ENCODE measurements around the gene FRY.

The FRY gene

DNA sequence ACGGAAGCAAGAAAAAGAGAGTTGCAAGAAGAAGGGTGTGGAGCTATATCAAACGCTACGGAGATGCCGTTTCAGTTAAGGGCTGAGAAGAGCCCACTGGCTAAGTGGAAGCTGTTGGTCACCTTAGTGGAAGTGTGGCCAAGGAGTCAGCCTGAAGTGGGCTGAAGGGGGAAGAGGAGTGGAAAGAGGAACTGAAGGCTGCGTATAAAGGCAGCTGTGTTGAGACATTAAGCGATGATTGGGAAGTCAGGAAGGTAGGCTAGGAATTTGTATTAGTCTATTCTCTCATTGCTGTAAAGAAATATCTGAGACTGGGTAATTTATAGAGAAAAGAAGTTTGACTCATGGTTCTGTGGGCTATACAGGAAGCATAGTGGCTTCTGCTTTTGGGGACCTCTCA, 14.1 kb upstream of the FRY start:
- no peak for DNase-seq

DNA sequence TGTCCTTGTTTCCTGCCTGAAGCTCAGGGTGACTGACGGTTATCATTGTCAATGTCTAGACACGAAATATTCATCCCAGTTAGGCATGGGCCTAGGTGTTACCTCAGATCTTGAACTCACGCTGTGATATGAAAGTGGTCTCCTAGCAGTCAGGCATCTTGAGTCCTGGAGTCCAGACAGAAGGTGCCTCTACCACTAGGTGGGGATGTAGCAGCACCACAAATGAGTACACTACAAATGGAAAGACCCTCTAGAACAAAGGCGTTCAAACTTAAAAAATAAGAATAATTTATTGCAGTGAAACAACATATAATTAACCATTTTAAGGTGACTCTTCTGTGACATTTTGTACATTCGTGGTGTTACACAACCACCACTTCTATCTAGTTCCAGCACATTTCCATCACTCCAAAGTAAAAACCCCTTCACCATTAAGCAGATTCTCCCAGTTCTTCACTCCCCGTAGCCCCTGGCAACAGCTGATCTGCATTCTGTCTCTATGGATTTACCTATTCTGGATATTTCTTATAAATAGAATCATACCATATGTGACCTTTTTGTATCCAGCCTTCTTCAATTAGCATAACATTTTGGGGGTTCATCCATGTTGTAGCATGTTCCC, 11.9 kb upstream of the FRY start:
- peak; percentile 42 for DNase-seq

DNA sequence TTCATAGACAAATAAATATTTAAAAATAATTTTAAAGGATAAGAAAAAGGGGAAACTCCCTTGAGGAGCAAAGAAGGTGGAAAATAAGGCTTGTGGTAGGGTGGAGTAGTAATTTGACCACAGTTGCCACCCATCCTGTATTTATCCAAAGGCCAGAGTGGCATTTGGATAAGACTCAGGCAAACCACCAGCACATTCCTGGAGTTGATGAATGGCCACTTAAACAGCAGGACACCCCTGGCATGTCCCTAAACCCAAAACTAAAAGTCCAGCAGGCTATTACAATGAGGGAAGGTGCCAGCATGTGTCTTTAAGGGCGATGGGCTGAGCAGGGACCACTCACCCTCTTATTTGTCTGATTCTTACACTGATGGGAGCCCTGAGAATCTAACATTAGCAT, 9.8 kb upstream of the FRY start:
- DNase-seq = no peak

DNA sequence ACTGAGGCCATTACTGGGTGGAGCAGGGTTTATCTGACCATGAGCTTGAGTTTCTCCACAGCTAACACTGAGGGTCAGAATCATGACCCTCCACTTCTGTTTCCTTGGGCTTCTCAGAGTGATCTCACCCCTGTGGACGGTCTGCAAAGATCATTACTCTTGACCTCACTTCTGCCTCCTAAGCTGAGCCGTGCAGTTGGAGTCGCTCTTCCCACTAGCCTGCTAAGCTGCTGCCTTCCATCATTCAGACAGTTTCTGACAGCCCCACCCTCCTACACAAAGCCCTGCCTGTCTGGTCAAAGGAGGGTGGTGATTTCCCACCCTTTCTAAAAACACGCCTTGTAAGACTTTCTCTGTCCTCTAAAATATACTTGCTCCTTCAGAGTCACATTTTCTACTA, 9.3 kb upstream of the FRY start:
- DNase-seq = no peak

DNA sequence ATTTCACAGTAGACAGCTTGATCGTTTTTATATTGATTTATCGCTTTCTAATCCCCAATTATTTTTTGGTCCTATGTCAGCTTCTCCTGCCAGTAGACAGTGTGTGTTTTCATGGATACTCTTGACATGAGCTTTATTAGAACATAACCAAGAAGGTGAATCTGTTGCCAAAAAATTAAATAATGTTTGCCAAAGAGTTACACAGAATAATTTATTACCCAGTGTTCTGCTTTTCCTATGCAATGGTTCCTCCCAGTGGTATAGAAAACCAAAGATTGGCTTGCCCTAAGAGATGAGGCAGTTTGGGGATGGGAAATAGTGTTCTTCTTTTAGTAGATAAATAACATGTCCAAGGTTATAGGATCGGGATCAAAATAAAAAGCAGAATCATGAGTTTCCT, 8.5 kb upstream of the FRY start:
- no peak for DNase-seq

DNA sequence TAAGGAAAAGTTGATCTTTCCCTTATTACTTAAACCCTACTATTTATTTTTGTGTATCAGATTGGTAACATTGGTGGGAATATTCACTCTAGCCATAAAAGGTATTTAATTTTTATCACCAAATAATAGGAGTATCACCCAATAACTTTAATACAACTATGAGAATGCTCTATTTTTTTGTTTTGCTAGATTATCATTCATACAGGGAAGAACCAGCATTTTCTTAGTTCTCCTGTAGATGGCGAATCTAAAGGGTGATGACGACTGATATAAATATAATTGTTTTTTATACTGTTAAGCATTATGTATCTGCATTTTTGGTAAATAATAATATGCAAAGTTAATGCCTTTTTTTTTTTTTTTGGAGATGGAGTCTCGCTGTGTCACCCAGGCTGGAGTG, 7.9 kb upstream of the FRY start:
- DNase-seq = no peak

DNA sequence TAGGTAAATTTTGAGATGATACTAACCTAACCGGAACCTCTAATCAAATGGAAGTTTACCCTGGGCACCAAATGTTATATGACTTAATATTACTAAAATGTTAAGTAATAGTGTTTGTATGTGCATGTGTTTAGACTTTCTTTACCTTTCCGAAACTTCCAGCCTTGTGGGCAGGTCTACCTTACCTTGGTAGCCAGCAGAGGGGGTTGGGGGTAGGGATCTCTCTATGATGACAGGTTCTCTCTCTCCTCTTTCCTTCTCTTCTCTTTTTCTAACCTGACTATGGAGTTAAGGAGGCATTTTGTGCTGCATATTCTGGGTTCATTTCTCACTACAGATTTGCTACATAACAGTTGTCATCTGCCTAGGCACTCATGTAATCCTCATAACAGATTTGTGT, 6.8 kb upstream of the FRY start:
- DNase-seq = no peak

DNA sequence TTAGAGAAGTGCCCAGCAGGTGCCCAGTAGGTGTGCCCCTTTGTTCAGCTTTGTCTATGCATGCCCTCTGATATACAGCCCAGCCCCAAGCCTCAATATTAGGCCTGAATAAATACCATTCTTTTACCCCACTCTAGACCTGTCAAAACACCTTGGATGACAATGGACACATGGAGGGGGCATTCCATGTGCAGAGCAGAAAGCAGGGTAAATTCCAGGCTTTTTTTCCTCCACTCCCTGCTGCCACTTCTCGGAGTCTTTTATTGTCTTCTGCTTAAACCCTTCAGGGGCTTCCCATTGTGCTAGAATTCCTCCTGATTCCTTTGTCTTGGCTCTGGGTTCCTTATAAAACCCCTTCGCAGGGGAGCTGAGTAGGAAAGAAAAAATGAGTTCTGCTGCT, 5.8 kb upstream of the FRY start:
- DNase-seq = no peak

DNA sequence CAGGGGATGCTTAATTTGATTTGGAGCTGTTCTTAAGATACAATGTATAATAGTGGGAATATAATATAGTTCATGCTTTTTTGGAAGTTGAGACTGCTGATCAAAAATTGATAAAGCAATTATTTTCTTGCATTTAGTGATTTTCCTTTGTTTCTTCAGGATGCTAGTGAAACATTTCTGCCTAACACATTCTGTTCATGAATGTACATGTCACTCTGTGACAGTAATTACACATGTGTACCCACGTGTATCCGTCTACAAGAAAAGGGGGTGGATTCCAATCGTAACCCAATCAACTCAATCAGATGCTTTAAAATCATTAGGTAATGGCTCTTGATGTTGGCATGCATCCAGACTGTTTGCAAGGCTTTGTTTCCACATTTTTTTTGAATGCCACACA, 5.0 kb upstream of the FRY start:
- DNase-seq = no peak

DNA sequence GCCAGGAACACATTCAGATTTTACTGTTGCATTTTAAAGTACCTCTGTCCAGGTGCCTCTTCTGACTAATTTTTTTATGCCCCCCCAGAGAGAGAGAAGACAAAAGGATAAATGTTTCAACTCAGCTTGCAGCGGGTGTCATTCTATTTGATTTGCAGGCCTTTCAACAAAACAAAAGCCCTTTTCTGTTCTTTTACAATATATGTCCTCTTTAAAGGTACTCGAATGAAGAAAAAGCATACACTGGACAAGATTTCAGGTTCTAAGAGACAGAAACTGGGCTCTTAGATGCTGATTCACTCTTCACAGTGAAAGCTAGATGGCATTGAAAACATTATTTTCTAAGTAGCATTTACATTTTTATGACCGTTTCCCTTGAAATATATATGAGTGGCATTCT, 2.9 kb upstream of the FRY start:
- DNase-seq = no peak

DNA sequence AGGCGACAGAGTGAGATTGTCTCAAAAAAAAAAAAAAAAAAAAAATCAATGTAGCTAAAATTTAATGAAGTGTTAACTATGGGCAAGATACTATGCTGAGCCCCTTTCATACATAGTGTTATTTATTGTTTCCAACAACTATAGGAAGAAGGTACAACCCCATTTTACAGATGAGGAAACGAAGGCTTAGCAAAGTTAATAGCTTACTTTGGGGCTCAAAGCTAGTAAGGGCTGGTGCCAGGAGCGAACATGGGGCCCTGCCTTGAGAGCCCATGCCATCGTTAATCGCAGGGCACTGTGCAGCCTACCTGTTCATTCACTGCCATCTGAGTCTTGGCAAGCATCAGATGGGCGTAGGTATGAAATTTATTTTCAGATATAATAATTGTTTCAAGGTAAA, 1.9 kb upstream of the FRY start:
- DNase-seq = no peak

DNA sequence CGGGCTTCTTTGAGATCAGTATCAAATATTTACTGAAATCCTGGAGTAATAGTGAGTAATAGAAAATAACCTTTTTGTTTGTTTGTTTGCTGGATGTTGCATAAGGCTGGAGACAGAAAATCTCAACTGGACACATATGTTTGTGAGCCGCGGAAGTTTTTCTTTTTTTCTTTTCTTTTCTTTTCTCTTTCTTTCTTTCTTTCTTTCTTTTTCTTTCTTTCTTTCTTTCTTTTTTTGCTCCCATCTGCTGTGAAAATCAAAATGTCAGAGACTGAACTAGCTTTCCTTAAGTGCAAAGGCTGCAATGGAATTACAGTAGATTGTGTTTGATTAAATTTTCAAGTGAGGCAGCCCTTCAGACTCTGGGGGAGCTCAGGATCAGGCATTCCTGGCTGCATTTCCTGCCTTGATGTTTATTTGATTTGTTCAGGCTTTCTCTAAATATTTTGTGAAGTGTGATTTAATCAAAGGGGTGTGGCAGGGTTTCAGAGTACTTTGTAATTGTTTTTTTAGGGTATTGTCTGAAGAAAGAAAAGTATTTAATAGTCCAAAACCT, 319 bp downstream of the FRY start:
- no peak for DNase-seq

DNA sequence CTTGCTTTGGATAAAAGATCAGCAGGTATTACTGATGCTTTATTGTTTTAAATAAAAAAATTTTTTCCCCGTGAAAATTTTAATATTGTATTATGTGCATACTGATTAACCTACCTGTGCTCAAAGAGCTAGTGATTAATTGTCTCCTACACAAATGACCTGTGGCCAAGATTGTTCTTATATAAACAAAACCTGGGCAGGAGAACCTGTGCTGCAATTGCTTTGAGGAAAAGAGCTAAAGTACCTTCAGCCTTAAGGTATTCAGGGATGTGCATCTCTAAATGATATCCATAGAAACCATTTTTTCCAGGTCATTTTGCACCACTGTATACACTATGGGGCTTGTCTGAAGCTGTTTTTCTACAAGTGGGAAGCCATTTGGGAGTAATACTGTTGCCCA, 1.2 kb downstream of the FRY start:
- no peak for DNase-seq

DNA sequence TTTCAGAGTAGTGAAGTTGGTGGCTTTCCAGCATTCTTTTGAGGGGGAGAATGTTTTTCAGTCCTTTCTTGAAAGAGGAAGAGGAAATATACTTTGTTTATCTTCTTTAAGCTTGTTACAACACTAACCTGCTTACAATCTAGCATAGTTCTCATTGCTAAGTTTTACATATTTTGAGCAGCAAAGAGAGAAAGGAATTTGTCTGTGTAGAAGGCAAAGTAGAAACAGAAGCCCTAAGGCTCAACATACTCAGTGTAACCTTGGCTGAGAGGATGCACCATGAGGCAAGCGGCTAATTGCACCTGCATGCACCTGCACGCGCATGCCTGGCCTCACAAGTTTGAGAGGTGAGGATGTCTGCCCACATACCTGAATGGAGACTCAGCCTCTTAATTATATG, 2.2 kb downstream of the FRY start:
- no peak for DNase-seq

DNA sequence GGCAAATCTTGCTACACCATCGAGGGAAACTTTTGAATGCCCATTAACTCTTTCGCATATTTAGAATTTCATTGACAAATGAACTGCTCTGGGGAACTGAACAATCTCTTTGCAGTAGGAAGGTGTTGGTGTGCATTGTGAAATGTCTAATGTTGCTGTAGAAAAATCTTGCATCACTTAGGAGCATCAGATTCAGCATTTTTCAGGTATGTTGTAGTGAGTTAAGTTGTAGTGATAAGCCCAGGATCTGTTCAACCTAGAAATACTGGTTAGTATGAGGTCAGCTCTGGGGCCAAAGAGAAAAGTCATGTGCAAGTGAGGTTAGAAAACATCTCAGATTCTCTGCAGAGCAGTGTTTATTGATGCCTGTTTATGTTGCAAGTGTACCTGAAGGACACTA, 4.1 kb downstream of the FRY start:
- no peak for DNase-seq

DNA sequence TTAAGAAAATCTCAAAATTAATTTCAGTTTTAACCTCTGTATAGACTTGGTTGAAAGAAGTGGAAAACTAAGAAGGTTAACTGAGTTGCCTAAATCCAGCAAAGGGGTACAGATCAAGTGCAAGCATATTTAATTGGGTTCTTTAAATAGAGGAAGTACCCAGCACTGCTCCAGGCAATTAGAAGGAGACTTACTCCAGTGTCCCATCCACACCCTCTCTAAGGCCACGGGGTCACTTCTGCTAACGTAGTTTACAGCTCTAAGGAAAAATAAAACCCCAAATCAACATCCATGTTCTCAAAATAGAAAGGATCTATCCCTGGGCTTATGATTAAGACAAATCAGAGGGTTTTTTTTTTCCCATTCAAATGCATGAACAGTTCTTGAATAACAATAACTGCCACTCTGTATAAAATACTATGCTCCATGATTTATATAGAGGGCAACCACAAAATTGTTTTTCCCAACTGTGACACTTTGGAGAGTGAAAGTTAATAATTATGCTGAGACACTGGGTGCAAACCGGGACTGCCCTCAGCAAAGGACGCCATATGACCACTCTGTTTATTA, 4.6 kb downstream of the FRY start:
- DNase-seq = no peak

DNA sequence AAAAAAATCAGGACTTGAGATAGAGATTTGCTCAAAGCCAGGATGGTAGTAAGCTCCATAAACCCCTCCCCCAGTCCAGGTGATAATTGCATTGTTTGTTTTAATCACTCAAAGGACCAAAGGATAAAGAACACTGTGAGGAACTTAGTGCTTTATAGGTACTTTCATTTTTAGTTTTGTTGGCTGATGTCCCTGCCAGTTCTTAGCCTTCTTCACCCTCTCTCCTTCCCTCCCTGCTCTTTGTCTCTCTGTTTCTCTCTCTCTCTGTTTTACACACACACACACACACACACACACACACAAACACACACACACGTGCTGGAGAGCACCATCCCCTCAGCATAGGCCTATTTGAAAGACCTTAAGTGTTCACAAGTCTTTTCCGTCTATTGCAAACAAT, 5.2 kb downstream of the FRY start:
- no peak for DNase-seq

DNA sequence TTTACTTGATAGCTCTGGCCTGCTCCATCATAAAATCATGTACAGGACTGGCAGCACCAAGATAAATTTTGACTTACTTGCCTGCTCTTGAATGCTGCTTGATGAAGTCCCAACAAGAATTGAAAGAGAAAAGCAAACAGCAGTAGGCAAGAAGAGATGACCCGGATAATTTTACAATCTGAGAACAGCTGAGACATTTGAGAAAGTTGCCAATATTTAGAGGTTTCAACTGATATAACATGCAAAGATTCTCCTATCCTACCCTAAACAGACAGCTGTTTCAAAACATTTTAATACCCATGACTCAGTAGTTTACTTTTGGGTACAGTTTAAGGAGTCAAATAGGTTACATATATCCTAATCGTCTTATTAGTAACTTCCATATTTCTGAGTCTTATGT, 5.9 kb downstream of the FRY start:
- no peak for DNase-seq

DNA sequence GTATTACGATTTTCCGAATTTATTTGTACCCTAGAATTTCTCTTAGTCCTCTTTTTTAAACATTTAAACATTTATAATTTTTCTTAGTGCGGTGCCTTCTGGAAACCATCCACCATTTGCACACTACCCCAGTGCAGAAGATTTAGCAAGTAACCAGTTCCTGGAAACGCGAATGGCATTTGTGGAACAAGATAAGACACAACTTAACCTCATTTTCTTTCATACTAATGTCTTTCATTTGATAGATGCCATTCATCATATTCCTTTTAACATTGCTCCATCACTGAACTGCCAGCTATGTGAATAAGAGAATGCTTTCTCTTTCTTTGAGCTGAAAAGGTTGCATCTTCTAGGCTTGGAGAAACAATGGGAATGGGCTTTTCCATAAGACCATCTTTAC, 6.8 kb downstream of the FRY start:
- no peak for DNase-seq

DNA sequence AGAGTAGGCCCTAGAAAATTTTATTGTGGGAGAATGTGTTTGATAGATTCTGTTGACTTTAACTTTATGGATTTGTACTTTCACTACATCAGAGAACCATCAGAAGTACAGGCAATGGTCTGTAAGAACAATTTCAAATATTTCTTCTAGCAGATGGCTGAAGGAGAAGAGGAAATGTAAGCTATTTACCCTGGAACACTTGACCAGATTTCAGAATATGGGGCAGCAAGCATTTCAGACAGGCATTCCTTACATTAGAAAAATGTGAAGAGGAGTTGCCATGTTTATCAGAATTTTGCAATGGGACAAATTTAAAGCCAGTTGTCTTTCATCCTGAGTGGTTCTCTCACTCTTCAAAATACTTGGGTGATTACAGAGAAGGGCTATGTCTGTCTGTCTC, 7.5 kb downstream of the FRY start:
- no peak for DNase-seq

DNA sequence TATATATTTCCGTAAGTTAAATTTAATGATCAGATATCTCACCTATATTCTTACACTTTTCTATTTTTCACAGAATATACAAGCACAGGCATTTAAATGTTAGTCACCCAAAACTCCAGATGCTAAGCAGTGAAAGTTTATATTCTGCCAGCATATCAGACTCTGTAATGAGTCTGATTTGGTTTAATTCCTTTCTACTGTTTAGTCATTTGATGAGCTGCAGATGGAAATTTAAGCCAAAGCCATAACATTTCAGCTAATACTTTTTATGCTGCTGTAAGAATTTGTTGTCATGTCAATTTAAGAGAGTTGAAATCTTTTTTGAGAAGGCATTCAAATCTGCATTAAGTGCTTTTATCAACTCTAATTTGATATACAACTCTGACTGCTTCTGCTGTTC, 8.0 kb downstream of the FRY start:
- DNase-seq = no peak

DNA sequence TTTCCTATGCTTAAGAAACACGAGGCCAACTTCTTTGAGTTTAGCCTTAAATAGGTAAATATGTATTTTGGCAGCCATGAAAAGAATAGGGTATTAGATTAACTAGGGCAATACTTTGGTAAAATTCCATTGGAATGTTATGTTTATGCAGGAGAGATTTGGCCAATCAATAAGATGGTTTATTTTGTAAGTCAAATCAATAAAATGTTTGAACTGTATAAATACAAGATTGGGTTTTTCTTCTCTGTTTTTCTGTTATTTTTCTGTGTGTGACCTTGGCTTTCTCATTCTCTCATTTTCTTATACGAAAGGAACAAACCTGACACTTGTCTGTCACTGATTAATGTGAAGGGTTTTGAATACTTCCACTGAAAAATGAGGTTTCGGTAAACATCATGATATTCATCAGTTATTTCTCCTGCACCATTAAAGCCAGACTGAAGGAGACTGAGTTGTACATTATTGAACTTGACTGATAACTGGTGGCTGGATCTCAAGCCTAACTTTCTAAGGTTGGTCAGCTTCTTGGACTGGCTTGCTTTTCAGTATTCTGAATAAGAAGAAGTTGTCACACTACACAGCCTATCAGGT, 8.6 kb downstream of the FRY start:
- DNase-seq = no peak

DNA sequence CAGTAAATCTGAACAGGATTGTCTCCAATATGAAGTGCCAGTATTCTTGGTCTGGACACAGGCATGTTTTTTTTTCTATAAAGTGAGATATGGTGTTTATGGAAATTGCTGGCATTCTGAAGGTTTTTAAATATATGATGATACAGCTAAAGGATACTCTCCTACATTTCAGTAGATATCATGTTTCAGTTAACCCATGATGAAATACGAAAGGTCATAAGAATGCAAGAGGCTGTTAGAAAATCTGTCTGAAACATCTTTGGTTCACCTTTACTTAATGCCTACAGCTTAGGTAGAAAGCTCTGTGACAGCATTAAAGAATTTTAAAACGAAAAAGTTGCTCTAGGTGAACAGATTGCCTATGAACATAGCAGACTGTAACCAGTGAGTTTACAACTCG, 9.1 kb downstream of the FRY start:
- DNase-seq = no peak

DNA sequence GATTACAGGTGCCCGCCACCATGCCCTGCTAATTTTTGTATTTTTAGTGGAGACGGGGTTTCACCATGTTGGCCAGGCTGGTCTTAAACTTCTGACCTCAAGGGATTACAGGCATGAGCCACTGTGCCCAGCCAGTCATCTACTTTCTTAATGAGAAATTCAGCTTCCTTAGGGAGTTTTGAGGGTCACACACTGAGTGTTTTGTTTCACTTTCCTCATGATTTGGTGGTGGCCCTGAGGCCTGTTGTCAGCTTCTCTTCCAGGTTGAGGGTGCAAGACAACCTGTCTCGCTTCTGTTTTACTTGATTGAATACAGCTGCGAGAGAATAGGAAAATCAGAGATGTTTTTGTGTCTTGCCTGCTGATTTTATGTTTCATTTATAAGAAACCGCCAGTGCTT, 9.9 kb downstream of the FRY start:
- DNase-seq = no peak

DNA sequence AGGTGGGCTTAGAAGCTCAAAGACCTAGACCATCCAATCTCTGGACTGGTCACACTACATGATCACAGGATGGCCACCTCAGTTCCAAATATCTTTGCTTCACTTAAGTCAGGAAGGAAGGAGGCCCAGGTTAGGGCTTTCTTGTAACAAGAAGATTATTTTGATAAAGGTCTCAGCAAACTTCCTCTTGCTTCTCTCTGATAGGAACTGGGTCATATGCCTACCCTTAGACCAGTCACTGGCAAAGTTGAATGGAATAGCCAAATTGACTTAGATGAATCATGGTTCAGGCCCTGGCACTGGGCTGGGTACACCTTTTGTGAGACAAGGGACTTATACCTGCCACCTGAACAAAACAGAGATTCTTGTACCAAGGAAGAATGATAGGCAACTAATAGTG, 11.0 kb downstream of the FRY start:
- no peak for DNase-seq
